CD4-positive, alpha-beta T cell (primary cell): ENCODE measurements around the gene HOGA1. TPM values are rescaled to one million over a fixed set of nuclear protein-coding genes. Genes with fewer than 3 reads are reported as not detected.

Experiments used
- ATAC-seq: fragments of 200-7000 bp; cut with Tn5 transposase; one replicate; pipeline ENCODE4 v1.10.0; 2022; ENCODE audit warnings: mild to moderate bottlenecking; ENCODE audit not compliant: poor library complexity
- CTCF ChIA-PET: fragments of 350-600 bp; sonication (Branson Sonifier 250); formaldehyde crosslinking; loops from one replicate; lab custom pipeline; 2021; ENCODE audit warnings: antibody characterized with exemption, inconsistent platforms; lab: Charles Lee
- POLR2A ChIA-PET: fragments of 350-600 bp; sonication (Branson Sonifier 250); formaldehyde crosslinking; loops from one replicate; lab custom pipeline; 2021; ENCODE audit warnings: antibody characterized with exemption, inconsistent platforms; lab: Charles Lee
- DNase-seq, 14 experiments: peaks; one replicate each; pipeline ENCODE4 v3.0.0-alpha.2; 2013 to 2020; ENCODE audit warnings: mixed read lengths in 2 of 14
- H3K27ac ChIP-seq, 2 donors: one replicate each; pipeline versions ENCODE4 v1.5.1 to v1.7.0; 2013; ENCODE audit warnings: low read length in 2 of 2, low read depth in 1 of 2, mild to moderate bottlenecking in 1 of 2
- H3K27me3 ChIP-seq, 2 experiments: 1 replicate in 1 of 2; 2 replicates in 1 of 2; pipeline versions ENCODE4 v1.6.1 to v1.7.0; 2013; ENCODE audit warnings: low read length in 2 of 2, control low read depth in 1 of 2, mild to moderate bottlenecking in 1 of 2, moderate library complexity in 1 of 2; ENCODE audit not compliant: insufficient read depth in 2 of 2, control insufficient read depth in 1 of 2
- H3K36me3 ChIP-seq: one replicate; pipeline ENCODE4 v1.6.1; 2013; ENCODE audit warnings: low read length, control low read depth; ENCODE audit not compliant: insufficient read depth
- H3K4me1 ChIP-seq: one replicate; pipeline ENCODE4 v1.6.1; 2013; ENCODE audit warnings: low read length, control low read depth; ENCODE audit not compliant: insufficient read depth
- H3K4me3 ChIP-seq: one replicate; pipeline ENCODE4 v1.5.1; 2013; ENCODE audit warnings: mild to moderate bottlenecking, low read length, moderate library complexity
- H3K9me3 ChIP-seq, 2 experiments: 1 replicate in 1 of 2; 2 replicates in 1 of 2; pipeline versions ENCODE4 v1.6.1 to v1.7.0; 2013; ENCODE audit warnings: low read length in 2 of 2, mild to moderate bottlenecking in 2 of 2, control low read depth in 1 of 2, moderate library complexity in 1 of 2; ENCODE audit not compliant: control insufficient read depth in 1 of 2, insufficient read depth in 1 of 2
- H3K27ac Mint-ChIP-seq: one replicate; pipeline ENCODE4 v1.8.0; 2020; ENCODE audit warnings: mixed read lengths
- H3K27me3 Mint-ChIP-seq: one replicate; pipeline ENCODE4 v1.8.0; 2021; ENCODE audit warnings: mixed read lengths
- H3K36me3 Mint-ChIP-seq: one replicate; pipeline ENCODE4 v1.8.0; 2021; ENCODE audit warnings: low read depth, mixed read lengths
- H3K4me1 Mint-ChIP-seq: one replicate; pipeline ENCODE4 v1.8.0; 2021; ENCODE audit warnings: low read depth, mixed read lengths
- H3K4me3 Mint-ChIP-seq: one replicate; pipeline ENCODE4 v1.8.0; 2020; ENCODE audit warnings: mild to moderate bottlenecking, mixed read lengths
- H3K9me3 Mint-ChIP-seq: one replicate; pipeline ENCODE4 v1.8.0; 2020; ENCODE audit warnings: mixed read lengths
- CTCF ChIP-seq: fragments of 200-600 bp; IDR thresholded peaks from one replicate; pipeline ENCODE4 v1.8.0; 2022; ENCODE audit warnings: antibody characterized with exemption, mild to moderate bottlenecking
- intact Hi-C, 2 experiments: fragments of 100-400 bp; cut with DNase I in 1 of 2; cut with micrococcal nuclease in 1 of 2; formaldehyde crosslinking; loops; one replicate each; pipeline versions ENCODE4 v1.15.1 to v1.9.0; 2023 to 2025; cut with DNase I, micrococcal nuclease
- total RNA-seq, 174 experiments: library from RNA in 2 of 174; stranded (reverse) in 2 of 174; gene quantifications; one replicate each; pipeline ENCODE4 v1.2.3 and lab custom pipeline; 2021 to 2026

Gene HOGA1
- total RNA-seq, 2 experiments from 2014 or later: not detected

- Mint-ChIP-seq H3K9me3 (no peaks in the 10 kb centered on the region), H3K27me3 (no peaks in the 10 kb centered on the region), H3K27ac (no peak overlapping the region), H3K4me1 (no peaks in the 10 kb centered on the region), H3K36me3 (peaks cover 70% of the 10 kb centered on the region), H3K4me3 (no peak overlapping the region)
- intact Hi-C loops: no loop called here
- POLR2A ChIA-PET: no interaction called here
- no peak for TF ChIP-seq CTCF
- no peaks in the 10 kb centered on the region for H3K27me3 ChIP-seq
- H3K27ac ChIP-seq: no peak overlapping the region
- no peak overlapping the region for H3K4me3 ChIP-seq
- no peaks in the 10 kb centered on the region for H3K4me1 ChIP-seq
- H3K9me3 ChIP-seq: no peaks in the 10 kb centered on the region
- peaks cover 30% of the 10 kb centered on the region for H3K36me3 ChIP-seq
- ATAC-seq: no peak
- CTCF ChIA-PET: no interaction called here
- no peak for DNase-seq
These were observed 75.4 kb downstream of the HOGA1 start for GRCh38 chr10:97659589-97659988.

Other genes starting within 250 kb of the HOGA1 start
- 10 to 100 TPM; 27.0 to 27.6 TPM for gene FRAT2, start 249.7 kb upstream of the HOGA1 start, total RNA-seq
- 10 to 100 TPM; 84.2 to 87.6 TPM for gene RRP12, start 183.0 kb upstream of the HOGA1 start, total RNA-seq
- 10 to 100 TPM; 50.7 to 55.5 TPM for gene PGAM1, start 158.2 kb upstream of the HOGA1 start, total RNA-seq
- gene EXOSC1, start 138.4 kb upstream of the HOGA1 start, total RNA-seq: 10 to 100 TPM; 28.8 to 29.7 TPM
- 1 to 10 TPM; 6.2 to 6.5 TPM for gene ZDHHC16, start 138.2 kb upstream of the HOGA1 start, total RNA-seq
- 10 to 100 TPM; 58.4 to 65.7 TPM for gene MMS19, start 86.0 kb upstream of the HOGA1 start, total RNA-seq
- gene UBTD1, start 85.5 kb upstream of the HOGA1 start, total RNA-seq: under 1 TPM; 0.56 to 0.80 TPM
- not detected for gene ANKRD2, start 11.6 kb upstream of the HOGA1 start, total RNA-seq
- not detected for gene C10orf62, start 5.3 kb downstream of the HOGA1 start, total RNA-seq
- gene MORN4, start 49.1 kb downstream of the HOGA1 start, total RNA-seq: under 1 TPM; 0.36 to 0.39 TPM
- 10 to 100 TPM; 26.3 to 27.2 TPM for gene PI4K2A, start 56.3 kb downstream of the HOGA1 start, total RNA-seq
- 10 to 100 TPM; 10.7 to 11.6 TPM for gene AVPI1, start 102.9 kb downstream of the HOGA1 start, total RNA-seq
- under 1 TPM; 0.52 to 0.89 TPM for gene MARVELD1, start 129.3 kb downstream of the HOGA1 start, total RNA-seq
- gene ZFYVE27, start 152.7 kb downstream of the HOGA1 start, total RNA-seq: 10 to 100 TPM; 58.4 to 60.6 TPM
- gene SFRP5, start 187.6 kb downstream of the HOGA1 start, total RNA-seq: not detected